OCI-LY1 (cell line): ENCODE measurements around the gene CDHR3.

Experiments used
- EZH2 ChIP-seq: fragments of 200-600 bp; sonication (generic), shearing (Covaris generic); IDR thresholded peaks from 2 replicates; pipeline ENCODE4 v1.8.0; 2017; ENCODE audit warnings: borderline replicate concordance, mixed run types, mild to moderate bottlenecking, antibody characterized with exemption, low read length, moderate library complexity, mixed read lengths
- TF ChIP-seq, protein P1 (sequence below): fragments of 200-600 bp; sonication (generic), shearing (Covaris generic); IDR thresholded peaks from 2 replicates; pipeline ENCODE4 v1.5.1; 2017; ENCODE audit warnings: mild to moderate bottlenecking, antibody characterized with exemption, low read length, moderate library complexity, mixed read lengths

DNA sequence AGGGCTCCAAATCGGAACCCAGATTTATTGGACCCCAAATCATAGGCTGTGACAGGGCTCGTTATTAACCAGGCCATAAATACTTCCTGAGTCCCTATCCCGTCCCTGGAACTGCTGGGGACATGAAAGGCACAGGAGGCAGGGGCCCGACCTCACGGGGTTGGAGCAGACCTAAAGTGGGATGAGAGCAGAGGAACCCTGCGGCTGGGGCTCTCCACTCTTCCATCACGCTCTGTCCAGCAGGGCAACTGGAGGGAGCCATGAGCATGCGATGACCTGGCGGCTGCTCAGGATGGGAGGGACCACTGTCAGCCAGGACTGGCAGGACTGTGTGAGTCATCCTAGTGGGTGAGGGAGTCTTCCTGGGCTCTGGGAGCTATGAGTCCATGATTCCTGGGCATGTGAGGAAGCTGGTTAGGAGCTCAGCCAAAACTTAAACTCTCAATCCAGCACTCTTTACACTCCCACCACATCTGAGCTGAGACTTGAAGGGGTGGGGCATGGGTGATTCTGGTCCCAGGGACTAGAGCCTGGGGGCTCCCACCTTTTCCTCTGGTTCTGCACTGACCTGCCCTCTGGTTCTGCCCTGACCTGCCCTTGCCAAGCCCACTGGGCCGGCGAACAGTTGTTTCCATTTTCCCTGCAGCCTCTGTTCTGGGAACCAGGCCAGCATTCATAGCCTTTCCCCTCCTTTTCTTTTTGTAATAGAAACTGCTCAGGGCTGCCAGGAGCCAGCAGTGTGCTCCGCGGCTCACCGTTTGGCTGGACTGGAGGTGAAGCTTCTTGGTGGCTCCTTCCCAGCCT lies 101.9 kb downstream of the CDHR3 start:
- TF ChIP-seq, protein P1, sequence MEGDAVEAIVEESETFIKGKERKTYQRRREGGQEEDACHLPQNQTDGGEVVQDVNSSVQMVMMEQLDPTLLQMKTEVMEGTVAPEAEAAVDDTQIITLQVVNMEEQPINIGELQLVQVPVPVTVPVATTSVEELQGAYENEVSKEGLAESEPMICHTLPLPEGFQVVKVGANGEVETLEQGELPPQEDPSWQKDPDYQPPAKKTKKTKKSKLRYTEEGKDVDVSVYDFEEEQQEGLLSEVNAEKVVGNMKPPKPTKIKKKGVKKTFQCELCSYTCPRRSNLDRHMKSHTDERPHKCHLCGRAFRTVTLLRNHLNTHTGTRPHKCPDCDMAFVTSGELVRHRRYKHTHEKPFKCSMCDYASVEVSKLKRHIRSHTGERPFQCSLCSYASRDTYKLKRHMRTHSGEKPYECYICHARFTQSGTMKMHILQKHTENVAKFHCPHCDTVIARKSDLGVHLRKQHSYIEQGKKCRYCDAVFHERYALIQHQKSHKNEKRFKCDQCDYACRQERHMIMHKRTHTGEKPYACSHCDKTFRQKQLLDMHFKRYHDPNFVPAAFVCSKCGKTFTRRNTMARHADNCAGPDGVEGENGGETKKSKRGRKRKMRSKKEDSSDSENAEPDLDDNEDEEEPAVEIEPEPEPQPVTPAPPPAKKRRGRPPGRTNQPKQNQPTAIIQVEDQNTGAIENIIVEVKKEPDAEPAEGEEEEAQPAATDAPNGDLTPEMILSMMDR, result no peak
- no peak for TF ChIP-seq EZH2
